C4-2B (cell line): ENCODE data around the gene TMEM267.
"Not testable (repeated sequence)": the region's sequence is repeated elsewhere in the genome, so short reads cannot be mapped to it uniquely, and the experiment has no call there.

ENCODE experiments used
- H3K27ac ChIP-seq: fragments of 450-650 bp; 2 replicates; pipeline ENCODE4 v1.5.1; 2017
- CTCF ChIP-seq: fragments of 450-650 bp; conservative IDR thresholded peaks from 2 replicates; pipeline ENCODE4 v1.5.1; 2017; ENCODE audit warnings: mild to moderate bottlenecking
- ZFX ChIP-seq: fragments of 450-650 bp; IDR thresholded peaks from 2 replicates; pipeline ENCODE4 v1.6.1; 2017

Gene TMEM267

GRCh38 chr5:43413966-43414365, 69.7 kb downstream of the TMEM267 start:
- TF ChIP-seq ZFX (no peak), CTCF (no peak)

GRCh38 chr5:43412644-43413043, 71.0 kb downstream of the TMEM267 start:
- TF ChIP-seq CTCF (no peak), ZFX (no peak)
- H3K27ac ChIP-seq: no peak overlapping the region

More at GRCh38 chr5:43413966-43414365, 69.7 kb downstream of the TMEM267 start:
- no peak overlapping the region for H3K27ac ChIP-seq

- no peak within 1 kb of the TSS for H3K27ac ChIP-seq
- TF ChIP-seq CTCF: no peak
Observed at GRCh38 chr5:43412156-43412555, 71.5 kb downstream of the TMEM267 start, which contains the start of gene CCL28. CCL28 (minus strand) TSS chr5:43412391; CDS start chr5:43412316, 75 bp downstream.

- TF ChIP-seq CTCF (no peak), ZFX (no peak)
- H3K27ac ChIP-seq: no peak overlapping the region
Observed at GRCh38 chr5:43411495-43411894, 72.2 kb downstream of the TMEM267 start.

GRCh38 chr5:43410414-43410813, 73.3 kb downstream of the TMEM267 start:
- no peak for TF ChIP-seq CTCF
- TF ChIP-seq ZFX: no peak
- peak overlapping the region; percentile 7; the same call in 1 of the 2 replicates for H3K27ac ChIP-seq

- peak overlapping the region; percentile 7; the same call in 1 of the 2 replicates for H3K27ac ChIP-seq
- TF ChIP-seq ZFX (no peak), CTCF (no peak)
Observed at GRCh38 chr5:43409809-43410271, 73.8 kb downstream of the TMEM267 start.

GRCh38 chr5:43402524-43403066, 81.1 kb downstream of the TMEM267 start:
- not testable (repeated sequence) for H3K27ac ChIP-seq

GRCh38 chr5:43401827-43402226, 81.8 kb downstream of the TMEM267 start:
- no peak overlapping the region for H3K27ac ChIP-seq
- TF ChIP-seq ZFX (no peak), CTCF (peak; percentile 35)
